ENCODE data around the gene LAMTOR2.
"Not testable (repeated sequence)": the region's sequence is repeated elsewhere in the genome, so short reads cannot be mapped to it uniquely, and the experiment has no call there.

Gene LAMTOR2

DNA sequence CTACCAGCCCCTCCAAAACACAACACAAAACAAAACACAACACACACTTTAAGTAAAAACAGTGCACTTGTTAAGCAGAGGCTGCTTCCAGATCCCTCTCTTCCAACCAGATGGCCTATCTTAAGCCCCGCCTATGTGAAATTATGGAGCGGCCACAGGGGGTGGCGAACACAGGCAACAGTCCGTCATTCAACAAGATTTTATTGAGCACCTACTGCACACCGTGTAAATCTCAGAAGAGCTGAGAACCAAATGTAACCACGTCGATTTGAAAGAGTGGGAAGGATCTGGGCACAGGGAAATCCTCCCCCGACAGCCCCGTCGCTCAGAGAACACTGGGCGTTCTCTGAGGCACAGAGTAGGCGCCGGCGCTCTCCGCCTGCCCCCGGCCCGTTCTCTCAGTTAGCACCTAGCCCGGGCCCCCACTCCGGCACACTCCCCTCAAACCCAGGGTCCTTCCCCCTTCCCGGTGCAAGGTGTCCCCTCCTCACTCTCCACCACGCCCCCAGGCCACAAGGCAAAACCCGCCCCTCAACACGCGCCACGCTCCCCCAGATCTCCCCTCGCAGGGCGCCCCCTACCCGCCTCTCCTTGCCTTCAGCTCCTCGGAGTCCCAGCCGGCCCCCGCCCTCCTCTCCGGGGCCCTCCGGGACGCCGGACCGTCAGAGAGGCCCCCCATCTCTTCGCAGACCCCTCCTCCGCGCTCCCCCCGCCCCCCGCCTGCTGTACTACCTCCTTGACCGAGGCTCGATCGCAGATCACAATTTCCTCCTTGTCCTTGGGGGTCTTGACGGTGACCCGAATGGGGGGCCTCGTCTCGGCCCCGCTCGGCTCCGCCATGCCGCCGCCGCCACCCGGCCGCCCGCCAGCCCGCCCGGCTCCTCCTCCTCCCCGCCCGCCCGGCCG lies 1.5 kb upstream of the LAMTOR2 start:
- peak; percentile 69 for DNase-seq

GRCh38 chr1:156053768-156054499 lies 648 bp upstream of the LAMTOR2 start, which contains the start of gene UBQLN4:
TSS of gene UBQLN4 (minus strand) at chr1:156053798. CDS start at chr1:156053701, 97 bp downstream.
- DNase-seq: peak; percentile 85

- no peak for DNase-seq
Measured at GRCh38 chr1:156055281-156056048, 883 bp downstream of the LAMTOR2 start.

DNA sequence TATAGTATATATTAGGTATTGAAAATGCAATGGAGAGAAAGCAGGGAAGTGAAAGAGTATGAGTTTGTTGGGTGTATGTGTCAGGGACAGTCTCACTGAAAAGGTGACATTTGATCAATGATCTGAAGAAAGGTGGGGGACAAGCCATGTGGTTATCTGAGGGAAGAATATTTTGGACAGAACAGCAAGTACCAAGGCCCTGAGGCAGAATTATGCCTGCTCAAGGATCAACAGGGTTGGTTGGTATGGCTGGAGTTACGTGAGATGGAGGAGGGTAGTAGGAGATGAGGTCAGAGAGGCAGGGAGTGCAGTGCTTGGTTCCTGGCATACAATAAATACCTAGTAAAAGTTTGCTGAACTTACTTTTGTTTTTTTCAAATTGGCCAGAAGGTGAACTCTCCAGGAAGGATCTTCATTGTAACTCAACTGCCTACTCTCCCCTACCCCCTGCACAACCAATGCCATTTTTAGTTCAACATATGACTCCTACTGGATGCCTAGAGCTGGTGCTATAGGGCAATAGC lies 1.8 kb downstream of the LAMTOR2 start:
- DNase-seq: no peak

- no peak for DNase-seq
Measured at GRCh38 chr1:156060937-156061636, 6.5 kb downstream of the LAMTOR2 start, which contains the start of gene RAB25. TSS of gene RAB25 (plus strand) at chr1:156061160. CDS start at chr1:156061401, 241 bp downstream.

DNA sequence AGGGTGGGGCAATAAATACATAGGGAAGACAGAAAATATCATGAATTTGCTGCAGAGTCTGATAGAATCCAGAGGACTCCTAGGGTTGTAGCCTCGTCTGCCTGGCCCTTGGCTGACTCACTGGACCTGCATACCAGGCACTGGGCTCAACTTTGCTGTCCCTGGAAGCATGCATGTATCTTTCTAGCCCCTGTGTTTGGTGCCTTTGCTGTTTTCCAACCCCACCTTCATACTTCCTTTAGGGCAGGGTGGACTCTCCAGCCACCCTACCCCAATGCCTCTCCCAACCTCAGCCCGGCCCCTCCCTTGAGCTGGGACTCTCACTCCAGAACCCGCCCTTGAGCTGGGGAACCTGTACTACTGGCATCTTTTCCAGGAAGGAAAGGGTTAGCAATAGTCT lies 7.6 kb downstream of the LAMTOR2 start:
- DNase-seq: no peak

GRCh38 chr1:156063997-156064285 lies 9.4 kb downstream of the LAMTOR2 start:
- DNase-seq: no peak

- DNase-seq: no peak
Measured at GRCh38 chr1:156064615-156065014, 10.0 kb downstream of the LAMTOR2 start.

GRCh38 chr1:156065212-156065611 lies 10.6 kb downstream of the LAMTOR2 start:
- DNase-seq: no peak

GRCh38 chr1:156065871-156066270 lies 11.3 kb downstream of the LAMTOR2 start:
- no peak for DNase-seq

- DNase-seq: no peak
Measured at GRCh38 chr1:156067262-156067661, 12.7 kb downstream of the LAMTOR2 start.

DNA sequence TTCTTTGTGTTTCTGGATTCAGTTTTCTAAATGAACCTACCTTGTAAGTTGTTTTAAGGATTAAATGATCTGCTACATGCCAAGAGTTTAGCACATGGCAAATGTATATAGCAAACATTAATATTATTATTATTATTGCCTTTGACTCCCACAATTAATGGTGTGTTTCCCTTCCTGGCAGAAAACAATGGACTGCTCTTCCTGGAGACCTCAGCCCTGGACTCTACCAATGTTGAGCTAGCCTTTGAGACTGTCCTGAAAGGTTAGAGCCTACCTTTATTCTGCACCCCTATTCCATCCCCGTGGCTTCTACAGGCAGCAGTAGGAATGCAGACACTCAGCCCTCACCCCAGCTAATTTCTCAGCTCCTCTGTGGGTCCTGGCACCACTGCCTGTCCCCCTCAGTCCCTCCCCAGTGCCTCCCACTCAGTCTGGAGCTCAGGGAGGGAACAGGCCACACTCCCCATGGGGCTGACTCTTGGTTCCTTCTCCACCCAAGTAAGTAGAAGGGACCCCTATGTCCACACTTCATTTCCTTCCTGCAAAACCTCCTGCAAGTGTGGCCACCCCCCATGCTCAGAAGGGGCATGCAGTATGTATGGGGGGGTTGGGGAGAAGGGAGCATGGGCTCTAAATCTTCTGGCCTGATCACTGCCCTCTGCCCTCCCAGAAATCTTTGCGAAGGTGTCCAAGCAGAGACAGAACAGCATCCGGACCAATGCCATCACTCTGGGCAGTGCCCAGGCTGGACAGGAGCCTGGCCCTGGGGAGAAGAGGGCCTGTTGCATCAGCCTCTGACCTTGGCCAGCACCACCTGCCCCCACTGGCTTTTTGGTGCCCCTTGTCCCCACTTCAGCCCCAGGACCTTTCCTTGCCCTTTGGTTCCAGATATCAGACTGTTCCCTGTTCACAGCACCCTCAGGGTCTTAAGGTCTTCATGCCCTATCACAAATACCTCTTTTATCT lies 15.2 kb downstream of the LAMTOR2 start:
- DNase-seq: no peak

DNA sequence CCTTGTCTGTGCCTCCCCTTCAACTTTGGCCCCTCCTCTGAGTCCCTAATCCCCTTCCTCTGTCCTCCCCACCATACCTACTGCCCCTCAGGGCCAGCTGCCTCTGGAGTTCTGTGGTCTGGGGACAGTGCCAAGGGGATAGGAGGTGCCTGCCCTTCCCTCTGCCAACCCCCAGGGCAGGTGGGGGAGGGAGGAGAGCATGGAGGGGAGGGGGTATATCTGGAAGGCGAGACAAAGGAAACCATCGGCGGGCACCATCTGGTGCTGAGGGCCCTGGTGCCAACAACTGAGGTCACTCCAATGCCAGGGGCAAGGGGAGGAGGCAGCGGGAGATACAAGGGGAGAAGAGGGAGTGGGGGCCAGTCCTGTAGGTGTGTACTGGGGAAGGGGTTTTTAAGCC lies 16.0 kb downstream of the LAMTOR2 start:
- DNase-seq: no peak

DNA sequence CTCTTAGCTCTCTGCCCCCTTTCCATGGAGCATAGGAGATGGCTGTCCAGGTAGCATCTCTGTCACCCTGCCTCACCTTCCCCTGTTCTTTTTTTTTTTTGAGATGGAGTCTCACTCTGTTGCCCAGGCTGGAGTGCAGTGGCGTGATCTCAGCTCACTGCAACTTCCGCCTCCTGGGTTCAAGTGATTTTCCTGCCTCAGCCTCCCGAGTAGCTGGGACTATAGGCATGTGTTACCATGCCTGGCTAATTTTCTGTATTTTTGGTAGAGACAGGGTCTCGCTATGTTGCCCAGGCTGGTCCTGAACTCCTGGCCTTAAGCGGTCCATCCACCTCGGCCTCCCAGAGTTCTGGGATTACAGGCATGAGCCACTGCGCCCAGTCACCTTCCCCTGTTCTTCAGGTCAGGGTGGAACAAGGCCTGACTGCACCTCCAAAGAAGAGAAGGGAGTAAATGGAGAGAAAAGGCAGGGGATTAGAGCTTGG lies 16.8 kb downstream of the LAMTOR2 start:
- DNase-seq: not testable (repeated sequence)

DNA sequence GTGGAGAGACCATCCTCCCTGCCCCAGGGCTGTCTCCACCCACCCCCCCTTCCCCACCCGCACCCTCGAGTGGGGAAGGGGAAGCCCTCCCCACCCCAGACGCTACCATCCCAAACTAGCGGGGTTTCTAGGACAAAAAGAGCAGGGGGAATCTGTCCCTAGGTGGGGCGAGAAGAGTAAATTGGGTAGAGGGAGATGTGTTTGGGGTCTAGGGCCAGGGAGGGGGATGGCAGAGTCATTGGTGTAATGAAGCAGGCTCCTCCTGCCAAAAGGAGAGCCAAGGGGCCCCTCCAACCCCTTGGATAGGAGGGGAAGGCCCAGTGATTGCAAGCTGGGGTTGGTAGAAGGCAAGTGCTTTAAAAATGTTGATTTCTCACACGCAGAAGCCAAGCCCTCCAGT lies 17.7 kb downstream of the LAMTOR2 start:
- no peak for DNase-seq

GRCh38 chr1:156073110-156073687 lies 18.6 kb downstream of the LAMTOR2 start:
- DNase-seq: no peak

- DNase-seq: no peak
Measured at GRCh38 chr1:156073740-156074139, 19.2 kb downstream of the LAMTOR2 start.

DNA sequence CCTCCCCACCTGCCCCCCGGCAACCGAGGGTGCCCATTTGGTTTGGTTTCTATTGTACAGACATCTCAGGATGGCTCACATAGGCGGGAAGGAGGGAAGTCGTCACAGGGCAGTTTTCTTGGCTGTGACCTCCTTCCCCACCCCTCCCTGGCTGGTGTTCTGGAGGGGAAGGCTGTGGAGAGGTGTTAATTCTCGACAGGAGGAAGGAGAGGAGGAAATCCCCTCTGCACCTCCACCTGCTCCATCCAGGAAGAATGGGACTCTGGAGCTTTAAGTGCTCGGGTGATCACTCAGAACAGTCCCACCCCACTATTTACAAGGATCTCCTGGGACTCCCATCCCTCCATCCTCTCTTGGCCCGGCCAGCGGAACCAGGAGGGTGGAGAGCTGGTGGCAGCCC lies 20.1 kb downstream of the LAMTOR2 start:
- no peak for DNase-seq

- no peak for DNase-seq
Measured at GRCh38 chr1:156075162-156075561, 20.6 kb downstream of the LAMTOR2 start.

GRCh38 chr1:156075775-156076204 lies 21.2 kb downstream of the LAMTOR2 start:
- no peak for DNase-seq

All from stimulated activated naive CD4-positive, alpha-beta T cell treated with Interleukin-2 at 50 U/mL for 16 hours (primary cell).